Left cardiac atrium (tissue), 4 donors: ENCODE results near the gene SASH3. TPM values are rescaled to one million over a fixed set of nuclear protein-coding genes. Genes with fewer than 3 reads are reported as not detected.

Experiments
- ATAC-seq, 2 donors: fragments of 200-7000 bp; cut with Tn5 transposase; one replicate each; pipeline ENCODE4 v1.9.1; 2020; ENCODE audit warnings: mild to moderate bottlenecking in 2 of 2, moderate library complexity in 2 of 2
- DNase-seq: peaks from one replicate; pipeline ENCODE4 v3.0.0-alpha.2; 2020
- intact Hi-C, 2 donors: fragments of 100-400 bp; cut with DNase I; formaldehyde crosslinking; loops; one replicate each; pipeline versions ENCODE4 v1.14.1 to v1.15.1; 2022 to 2023
- total RNA-seq, 2 donors: library from RNA; stranded (reverse); fragmentation: NEBNext Ultra II Directional; extraction: Animal tissue kit (Norgen Biotek cat#: 25700); gene quantifications; one replicate each; pipeline ENCODE4 v1.2.1, GENCODE V29; 2021
- donor health status: DM: no; HTN: yes; CAD: no.
- donor health status: DM: no; HTN: yes; CAD: no; lungs with severe emphysema.
- donor health status: DM: yes; HTN: yes; CAD: no.
- donor health status: Dilated cardiomyopathy.

The SASH3 gene
- total RNA-seq, 2 donors from 2014 or later, result 5.8 to 9.2 TPM

- intact Hi-C loops, result no loop called here
- ATAC-seq, result peak; percentile 54 to 70
- peak; percentile 43 for DNase-seq
Observed at GRCh38 chrX:129781134-129781672, 1.5 kb downstream of the SASH3 start.

- intact Hi-C loops, result no loop called here
- DNase-seq (no peak), ATAC-seq (no peak)
Observed at GRCh38 chrX:129781680-129782495, 2.1 kb downstream of the SASH3 start.

GRCh38 chrX:129782706-129783105, 3.0 kb downstream of the SASH3 start:
- intact Hi-C loops, result no loop called here
- no peak for DNase-seq
- ATAC-seq, result no peak

DNA sequence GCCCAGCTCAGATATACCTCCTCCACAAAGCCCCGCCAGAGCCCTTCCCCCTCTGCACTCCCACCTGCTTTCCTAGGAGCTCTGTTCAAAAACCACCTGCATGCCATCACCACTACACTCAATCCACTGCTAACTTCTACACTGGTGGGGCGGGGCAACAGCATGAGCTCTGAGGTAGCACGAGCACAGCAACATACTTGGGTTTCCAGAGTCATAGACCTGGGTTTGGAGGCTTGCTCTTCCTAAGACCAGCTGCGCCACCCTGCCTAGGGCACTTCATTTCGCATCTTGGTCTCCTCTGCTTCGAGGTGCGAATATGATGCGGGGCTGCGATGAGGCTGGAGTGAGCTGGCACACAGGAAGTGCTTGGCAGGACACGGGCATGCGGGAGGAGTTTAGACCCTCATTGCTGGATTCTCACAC, 3.6 kb downstream of the SASH3 start:
- DNase-seq (no peak), ATAC-seq (no peak)
- intact Hi-C loops, result no loop called here

GRCh38 chrX:129784371-129784770, 4.6 kb downstream of the SASH3 start:
- DNase-seq, result no peak
- intact Hi-C loops, result no loop called here
- ATAC-seq, result no peak

DNA sequence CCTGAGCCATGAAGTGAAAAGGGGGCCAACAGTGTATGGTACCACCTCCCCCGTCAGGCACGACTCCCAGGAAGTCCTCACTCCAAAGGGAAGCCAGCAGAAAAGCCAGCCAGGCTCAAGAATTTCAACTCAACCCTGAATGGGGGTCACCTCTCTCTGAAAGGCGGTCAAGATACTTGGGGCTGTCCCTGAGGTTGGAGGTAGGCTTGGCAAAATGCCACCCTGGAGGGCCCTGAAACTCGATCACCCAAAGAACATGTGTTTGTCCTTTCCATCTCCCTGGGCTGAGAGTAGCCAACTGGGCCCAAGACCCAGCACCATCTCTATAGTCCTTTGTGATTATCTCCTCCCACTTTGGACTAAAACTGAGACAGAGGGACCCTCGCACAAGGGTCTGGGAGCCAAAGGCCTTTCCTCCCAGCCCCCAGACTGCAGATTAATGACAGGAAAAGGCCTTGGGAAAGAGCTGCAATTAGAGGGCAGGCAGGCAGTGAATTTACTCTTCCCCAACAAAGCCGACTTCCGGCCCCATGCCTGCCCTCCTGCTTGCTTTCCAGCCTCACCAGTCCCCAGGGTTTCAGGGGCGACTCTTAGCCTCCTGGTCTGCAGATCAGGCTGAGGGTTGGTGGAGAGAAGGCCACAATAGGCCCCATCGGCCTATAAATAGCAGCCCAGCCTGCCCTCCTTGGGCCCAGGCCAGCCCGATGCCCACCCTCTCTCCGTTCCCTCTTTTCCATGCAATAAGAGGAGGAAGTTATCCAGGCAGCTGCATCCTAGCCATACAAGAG, 5.6 kb downstream of the SASH3 start:
- intact Hi-C loops, result no loop called here
- DNase-seq, result peak; percentile 1

GRCh38 chrX:129786210-129786651, 6.5 kb downstream of the SASH3 start:
- ATAC-seq, result no peak
- intact Hi-C loops, result no loop called here
- no peak for DNase-seq

More for the DNA sequence above, 5.6 kb downstream of the SASH3 start:
- ATAC-seq, result no peak

DNA sequence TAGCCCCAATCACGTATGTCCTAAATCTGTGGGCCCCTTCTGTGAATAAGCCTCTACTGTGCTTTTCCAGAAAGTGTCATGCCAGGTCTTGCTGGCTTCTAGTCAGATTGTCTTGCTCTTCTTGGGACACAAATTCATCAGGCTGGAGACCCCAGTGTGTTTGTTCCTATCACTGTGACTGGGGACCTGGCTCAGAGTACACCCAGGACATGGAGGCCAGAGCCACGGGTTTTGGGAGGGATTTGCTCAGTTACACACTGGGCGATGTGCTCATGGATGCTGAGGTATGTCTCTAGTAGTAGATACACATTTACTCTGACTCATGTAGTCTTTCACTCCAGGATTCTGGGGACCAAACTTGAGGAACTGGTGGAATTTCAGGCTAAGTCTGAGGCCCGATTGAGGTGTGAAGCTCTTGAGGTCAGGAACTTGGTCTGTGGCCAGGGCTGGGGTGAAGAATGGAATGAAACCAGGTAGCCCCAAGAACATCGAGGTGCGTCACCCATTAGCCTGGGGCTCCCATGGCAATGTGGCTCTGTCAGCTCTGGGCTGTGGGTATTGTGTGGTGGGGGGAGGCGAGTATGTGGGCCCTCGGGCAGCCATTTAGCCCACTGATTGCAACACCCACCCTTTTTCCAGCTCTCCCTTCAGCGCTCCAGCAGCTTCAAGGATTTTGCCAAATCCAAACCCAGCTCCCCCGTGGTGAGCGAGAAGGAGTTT, 7.7 kb downstream of the SASH3 start:
- intact Hi-C loops, result no loop called here
- ATAC-seq, result no peak
- DNase-seq, result no peak

GRCh38 chrX:129788527-129788926, 8.8 kb downstream of the SASH3 start:
- ATAC-seq, result no peak
- no peak for DNase-seq
- intact Hi-C loops, result no loop called here

GRCh38 chrX:129790146-129790545, 10.4 kb downstream of the SASH3 start:
- intact Hi-C loops, result no loop called here
- ATAC-seq (no peak), DNase-seq (no peak)

GRCh38 chrX:129790808-129791207, 11.1 kb downstream of the SASH3 start:
- no peak for ATAC-seq
- intact Hi-C loops, result no loop called here
- DNase-seq, result no peak

- DNase-seq, result no peak
- no peak for ATAC-seq
- intact Hi-C loops, result no loop called here
Observed at GRCh38 chrX:129791336-129791735, 11.6 kb downstream of the SASH3 start.

DNA sequence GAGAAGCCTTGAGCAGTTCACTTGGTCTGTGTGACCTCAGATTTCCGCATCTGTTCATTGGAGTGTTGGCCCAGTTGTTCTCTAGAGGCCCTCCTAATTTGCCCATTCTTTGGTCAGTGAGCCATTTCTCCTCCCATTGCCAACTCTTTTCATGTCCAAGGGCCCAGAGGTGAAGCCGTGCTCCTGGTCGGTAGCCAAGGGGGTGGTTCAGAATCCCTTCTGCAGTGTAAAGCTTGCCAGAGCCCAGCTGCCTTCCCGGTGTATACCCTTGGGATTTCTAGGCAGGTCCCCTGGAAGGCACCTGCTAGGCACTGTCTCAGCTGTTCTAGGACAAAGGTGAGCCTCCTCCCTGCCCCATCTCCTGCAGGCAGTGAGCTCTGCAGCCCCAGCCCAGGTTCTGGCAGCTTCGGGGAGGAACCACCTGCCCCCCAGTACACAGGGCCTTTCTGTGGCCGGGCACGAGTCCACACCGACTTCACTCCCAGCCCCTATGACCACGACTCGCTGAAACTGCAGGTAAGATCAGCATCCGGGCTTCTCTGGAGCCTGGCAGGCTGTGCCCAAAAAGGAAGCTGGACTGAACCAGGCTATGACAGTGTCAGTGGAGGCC, 12.3 kb downstream of the SASH3 start:
- intact Hi-C loops, result no loop called here
- ATAC-seq, result no peak
- DNase-seq, result no peak

GRCh38 chrX:129792586-129793291, 13.0 kb downstream of the SASH3 start:
- DNase-seq (no peak), ATAC-seq (no peak)
- intact Hi-C loops, result no loop called here

DNA sequence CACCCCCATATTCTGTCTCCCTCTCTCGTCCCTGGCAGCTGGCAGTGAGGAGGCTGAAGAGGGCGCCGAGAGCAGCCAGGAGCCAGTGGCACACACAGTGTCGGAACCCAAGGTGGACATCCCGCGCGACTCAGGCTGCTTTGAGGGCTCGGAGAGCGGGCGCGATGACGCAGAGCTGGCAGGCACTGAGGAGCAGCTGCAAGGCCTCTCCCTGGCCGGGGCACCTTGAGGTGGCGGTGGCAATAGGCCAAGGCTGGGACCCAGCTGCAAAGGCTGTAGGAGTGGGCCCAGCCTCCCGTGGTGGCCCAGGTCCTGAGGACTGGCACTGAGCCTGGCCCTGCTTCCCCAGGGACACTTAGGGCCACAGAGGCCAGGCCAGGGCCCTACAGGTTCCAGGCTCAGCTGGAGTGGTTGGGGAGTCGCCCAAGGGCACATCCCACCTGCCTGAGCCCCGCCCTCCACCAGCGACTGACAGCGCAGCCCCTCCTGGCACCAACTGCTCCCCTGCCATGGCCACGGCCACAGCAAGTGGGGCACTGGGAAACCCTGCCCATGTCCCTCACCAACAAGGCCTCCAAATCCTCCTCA, 13.9 kb downstream of the SASH3 start:
- ATAC-seq, result no peak
- intact Hi-C loops, result no loop called here
- no peak for DNase-seq

DNA sequence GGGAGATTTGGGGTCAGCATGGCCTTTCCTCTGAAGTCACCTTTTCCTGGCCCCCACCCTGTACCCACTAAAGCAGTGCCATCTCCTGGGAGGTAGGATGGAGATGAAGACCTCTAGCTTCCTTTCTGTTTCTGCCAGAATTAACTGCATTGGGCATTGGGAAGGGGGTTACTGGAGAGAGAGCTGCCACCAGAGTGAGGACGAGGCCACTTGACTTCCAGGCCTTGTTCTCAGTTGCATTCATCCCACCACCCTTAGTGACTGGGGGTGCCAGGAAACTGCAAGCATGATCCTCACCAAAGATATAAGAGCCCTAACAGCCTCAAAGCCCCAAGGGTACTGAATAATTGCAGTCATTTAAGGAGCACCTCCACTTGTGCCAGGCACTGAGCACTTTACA, 15.8 kb downstream of the SASH3 start:
- ATAC-seq (no peak), DNase-seq (no peak)
- intact Hi-C loops, result no loop called here

GRCh38 chrX:129797251-129797906, 17.6 kb downstream of the SASH3 start:
- DNase-seq, result no peak
- no peak for ATAC-seq
- intact Hi-C loops, result no loop called here

DNA sequence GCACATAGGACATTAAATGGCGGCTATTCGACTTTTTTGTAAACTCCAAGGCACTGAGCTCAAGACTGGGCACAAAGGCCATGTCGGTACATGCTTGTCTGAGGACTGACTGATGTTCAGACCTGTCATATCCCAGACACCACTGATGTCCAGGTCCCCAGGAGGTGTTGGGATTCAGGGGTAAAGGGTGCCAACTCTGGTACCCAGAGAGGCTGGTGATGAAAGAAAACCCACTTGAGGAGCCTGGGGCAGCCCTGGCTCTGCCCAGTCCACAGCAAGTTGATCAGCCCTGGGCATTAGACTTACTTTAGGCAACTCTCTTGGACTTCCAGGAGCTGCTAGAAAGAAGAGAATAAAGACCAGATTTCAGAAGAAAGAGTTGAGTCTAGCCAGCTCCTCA, 18.7 kb downstream of the SASH3 start:
- ATAC-seq (no peak), DNase-seq (no peak)
- intact Hi-C loops, result no loop called here
